Activated T-helper 1 cell treated with anti-CD3 and anti-CD28 coated beads, Interleukin-2, amount 50 U/mL, for 16 hours (primary cell): Measurements from ENCODE around the gene ZYG11A.

Source experiments
- DNase-seq, 2 donors: peaks; one replicate each; pipeline ENCODE4 v3.0.0-alpha.2; 2020; ENCODE audit warnings: low read depth in 1 of 2, low spot score in 1 of 2

Gene ZYG11A

GRCh38 chr1:52876843-52877242 is 34.3 kb downstream of the ZYG11A start:
- no peak for DNase-seq

DNA sequence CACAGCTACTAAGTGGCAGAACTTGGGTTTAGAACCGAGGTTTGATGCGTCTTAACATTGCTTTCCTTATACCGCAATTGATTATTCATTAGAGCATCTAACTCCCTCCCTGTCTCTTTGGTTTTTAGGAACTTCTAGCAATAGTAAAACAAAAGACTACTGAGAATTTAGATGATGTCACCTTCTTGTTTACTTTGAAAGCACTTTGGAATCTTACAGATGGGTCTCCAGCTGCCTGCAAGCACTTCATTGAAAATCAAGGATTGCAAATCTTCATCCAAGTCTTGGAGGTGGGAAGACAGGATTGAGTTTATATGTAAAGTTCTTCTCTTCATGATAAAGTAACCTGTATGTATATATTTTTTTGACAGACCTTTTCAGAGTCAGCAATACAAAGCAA is 35.0 kb downstream of the ZYG11A start:
- no peak for DNase-seq

DNA sequence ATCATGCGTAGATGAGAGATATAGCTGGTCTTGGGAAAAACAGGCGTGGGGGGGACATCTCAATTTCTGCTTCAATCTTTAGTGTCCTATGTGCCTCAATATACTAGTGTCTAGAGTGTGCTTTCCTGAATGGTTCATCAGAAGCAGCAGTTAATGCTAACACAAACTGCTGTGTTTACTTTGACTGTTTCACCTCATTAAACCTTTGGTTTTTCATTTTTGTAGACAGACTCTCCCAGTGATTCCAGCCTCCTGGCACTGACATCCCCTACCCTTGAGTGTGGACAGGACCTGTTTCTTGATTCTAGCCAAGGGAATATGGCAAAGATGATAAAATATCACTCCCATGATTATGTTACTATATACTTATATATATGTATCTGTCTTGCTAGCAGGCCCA is 37.6 kb downstream of the ZYG11A start:
- no peak for DNase-seq

DNA sequence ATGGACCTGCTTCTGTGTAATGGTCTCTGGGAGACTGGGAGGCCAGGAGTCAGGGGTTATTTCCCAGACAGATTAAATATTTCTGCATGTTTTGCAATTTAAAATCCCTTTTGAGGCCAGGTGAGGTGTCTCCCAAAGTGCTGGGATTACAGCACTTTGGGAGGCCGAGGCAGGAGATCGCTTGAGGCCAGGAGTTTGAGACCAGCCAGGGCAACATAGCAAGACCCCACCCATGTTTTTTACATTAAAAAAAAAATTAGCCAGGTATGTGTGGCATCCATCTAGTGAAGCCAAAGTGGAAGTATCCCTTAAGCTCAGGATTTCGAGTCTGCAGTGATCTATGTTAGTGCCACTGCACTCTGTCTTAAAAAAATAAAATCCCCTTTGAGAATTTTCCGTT is 44.9 kb downstream of the ZYG11A start:
- DNase-seq: no peak

- DNase-seq: no peak
Observed at GRCh38 chr1:52892424-52893215, 50.1 kb downstream of the ZYG11A start.

DNA sequence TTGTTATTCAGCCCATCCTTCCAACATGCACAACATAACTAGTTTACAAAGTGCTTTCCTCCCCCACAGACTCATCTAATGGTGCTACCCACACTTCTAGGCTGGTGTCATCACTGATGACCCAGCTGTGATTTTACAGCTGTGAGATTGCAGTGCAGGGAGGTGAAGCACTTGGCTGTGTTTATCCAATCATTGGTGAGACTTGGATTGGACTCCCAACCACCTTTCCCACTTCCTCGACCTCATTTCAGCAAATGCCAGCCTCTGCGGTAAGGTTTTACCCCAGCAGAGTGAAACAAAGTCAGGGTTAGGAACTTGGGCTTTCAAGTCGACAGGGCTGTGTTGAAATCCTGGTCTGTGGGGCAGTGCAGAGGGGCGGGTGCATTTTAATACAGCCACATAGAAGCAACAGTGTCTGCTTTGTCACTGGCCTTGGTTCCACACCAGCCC is 56.9 kb downstream of the ZYG11A start:
- DNase-seq: no peak

DNA sequence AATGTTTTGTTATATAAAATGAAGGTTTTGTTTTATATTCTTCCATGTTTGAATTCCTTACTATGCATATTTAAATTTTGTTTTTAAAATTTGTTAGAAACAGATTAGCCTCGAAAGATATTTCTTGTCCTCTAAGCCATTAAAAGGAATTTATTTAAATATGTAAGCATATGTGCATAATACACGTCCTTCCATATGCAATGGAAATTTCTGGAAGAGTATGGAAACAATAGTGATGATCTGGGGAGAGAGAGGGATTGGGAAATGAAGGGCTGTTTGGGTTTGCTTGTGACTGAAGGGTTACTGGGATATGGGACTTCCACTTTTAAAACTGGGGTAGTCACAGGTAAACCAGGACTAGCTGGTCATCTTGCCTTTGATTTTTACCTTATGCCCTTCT is 57.8 kb downstream of the ZYG11A start:
- DNase-seq: no peak

DNA sequence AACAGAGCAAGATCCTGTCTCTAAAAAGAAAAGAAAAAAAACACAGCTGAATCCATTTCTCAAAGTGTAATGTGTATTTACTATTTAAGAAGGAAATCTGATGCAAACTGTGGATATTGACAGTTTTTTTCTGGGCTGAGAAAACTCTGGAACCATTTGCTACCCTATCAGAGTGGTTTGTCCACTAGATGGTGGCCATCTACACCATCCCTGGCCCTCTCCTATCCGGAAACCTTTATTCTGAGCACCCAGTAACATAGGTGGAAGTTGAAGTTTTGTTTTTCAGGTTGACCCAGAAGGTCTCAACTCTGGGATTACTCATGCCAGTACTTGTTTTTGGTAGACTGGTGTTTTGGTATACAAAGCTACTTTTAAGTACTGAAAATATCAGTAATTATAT is 58.8 kb downstream of the ZYG11A start:
- DNase-seq: no peak

DNA sequence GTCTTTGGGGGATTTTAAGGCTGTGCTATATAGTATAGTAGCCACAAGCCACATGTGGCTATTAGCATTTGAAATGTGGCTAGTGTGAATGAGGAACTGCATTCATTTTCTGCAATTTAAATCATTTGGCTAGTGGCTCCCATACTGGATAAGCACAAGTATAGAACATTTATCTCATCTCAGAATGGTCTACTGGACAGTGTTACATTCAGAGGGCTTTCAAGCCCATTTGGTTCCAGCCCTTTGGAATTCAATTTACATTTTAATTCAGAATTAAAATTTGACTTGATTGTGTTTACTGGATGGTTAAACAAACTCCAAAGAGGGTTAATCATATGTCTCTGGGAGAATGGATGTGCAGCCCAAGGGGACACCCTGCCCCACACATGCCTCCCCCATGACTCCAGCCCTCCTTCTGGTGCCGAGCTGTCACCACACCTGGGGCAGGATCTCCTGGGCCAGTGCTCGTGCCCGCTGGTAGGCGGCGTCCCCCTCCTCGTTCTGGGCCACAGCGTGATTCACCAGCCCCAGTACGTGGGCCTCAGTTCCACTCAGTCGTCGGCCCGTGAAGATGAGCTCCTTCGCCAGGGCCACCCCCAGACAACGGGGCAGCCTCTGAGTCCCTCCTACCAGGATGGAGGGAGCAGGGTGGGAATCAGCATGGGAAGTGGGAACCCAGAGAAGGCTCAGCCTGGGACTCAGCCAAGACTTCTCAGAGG is 61.8 kb downstream of the ZYG11A start:
- no peak for DNase-seq

GRCh38 chr1:52904927-52905698 is 62.6 kb downstream of the ZYG11A start:
- no peak for DNase-seq

- DNase-seq: no peak
Observed at GRCh38 chr1:52906135-52906603, 63.6 kb downstream of the ZYG11A start.

- no peak for DNase-seq
Observed at GRCh38 chr1:52907068-52907811, 64.7 kb downstream of the ZYG11A start.

DNA sequence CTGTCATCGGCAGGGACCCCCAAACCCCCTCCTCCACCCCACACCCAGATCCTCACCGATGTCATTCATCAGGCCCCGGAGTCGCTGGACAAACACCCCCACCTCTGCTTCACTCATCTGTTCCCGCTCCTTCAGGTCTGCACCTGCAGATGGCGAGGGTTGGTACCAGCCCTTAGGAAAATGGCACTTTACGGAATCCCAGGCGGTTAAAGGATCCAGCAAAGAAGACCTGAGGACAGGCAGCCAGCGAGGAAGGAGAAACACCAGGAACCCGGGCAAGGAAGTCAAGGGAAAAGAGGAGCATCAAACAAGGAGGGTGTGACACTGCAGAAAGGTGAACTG is 65.2 kb downstream of the ZYG11A start:
- DNase-seq: no peak

DNA sequence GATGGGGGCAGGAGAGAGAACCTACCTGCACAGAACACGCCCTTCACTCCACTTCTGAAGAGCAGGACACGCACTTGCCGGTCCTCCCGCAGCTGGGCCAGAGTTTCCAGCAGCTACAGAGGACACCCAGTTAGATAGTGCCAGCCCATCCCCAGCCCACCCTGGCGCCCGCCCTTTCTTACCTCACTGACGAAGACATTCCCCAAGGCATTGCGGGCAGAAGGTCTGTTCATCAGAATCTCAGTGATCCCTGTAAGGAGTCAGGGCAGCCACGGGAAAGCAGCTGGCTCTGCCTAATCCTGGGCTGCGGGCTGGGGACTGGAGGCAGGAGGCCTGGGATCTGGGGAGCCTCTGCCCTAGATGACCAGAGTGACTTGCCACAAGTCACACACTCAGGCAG is 69.0 kb downstream of the ZYG11A start:
- no peak for DNase-seq

- DNase-seq: no peak
Observed at GRCh38 chr1:52913014-52913413, 70.5 kb downstream of the ZYG11A start.

- DNase-seq: no peak
Observed at GRCh38 chr1:52913537-52913936, 71.0 kb downstream of the ZYG11A start.

DNA sequence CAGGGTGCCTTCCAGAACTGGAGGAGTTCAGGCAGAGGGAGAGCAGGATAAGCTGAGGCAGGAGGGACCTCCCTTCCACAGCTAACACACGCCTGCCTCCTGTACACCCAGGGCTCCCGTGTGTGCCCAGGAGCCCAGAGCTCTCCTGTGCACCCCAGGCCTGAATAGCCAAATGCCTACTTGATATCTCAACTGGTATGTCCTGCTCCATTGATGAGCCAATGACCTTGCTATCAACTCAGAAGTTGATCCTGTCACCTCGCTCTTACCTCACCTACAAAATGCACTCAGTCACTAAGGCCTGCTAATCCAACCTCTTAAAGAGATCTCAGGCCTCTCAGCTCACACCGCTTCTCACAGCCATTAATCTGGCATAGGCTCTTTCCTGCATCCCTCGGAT is 71.9 kb downstream of the ZYG11A start:
- no peak for DNase-seq

GRCh38 chr1:52915211-52915854 is 72.8 kb downstream of the ZYG11A start:
- no peak for DNase-seq

- no peak for DNase-seq
Observed at GRCh38 chr1:52915855-52916220, 73.3 kb downstream of the ZYG11A start.

DNA sequence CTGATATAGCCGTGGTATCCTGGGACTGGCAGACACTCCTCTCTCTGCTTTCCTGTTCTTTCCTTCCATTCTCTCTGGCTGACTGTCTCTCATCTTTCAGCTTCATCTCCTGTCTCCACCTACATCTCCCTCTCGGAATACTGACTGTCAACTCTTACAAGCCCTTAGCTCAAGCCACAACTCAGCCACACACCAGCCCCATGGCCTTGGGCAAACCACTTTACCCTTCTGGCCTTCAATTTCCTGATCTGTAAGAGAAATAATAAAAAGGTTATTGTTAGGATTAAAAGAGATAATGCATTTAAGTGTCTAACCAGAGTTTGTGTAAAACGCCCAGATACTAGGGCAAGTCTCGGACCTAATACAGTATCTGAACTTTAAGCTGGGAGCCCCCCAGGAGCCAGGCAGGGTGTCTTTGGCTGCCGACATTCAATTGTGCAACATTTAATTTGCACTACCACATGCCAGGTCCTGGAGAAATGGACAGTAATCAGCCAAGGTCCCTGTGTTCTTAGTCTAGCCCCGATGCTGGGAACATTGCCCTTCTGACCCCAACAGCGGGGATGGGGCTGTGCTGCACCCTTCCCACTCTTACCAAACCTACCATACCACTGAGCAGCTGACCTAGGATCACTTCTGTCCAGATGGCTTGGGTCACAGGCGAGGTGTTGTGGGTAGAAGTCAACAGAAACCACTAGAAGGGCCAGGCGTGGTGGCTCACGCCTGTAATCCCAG is 73.8 kb downstream of the ZYG11A start:
- no peak for DNase-seq
